H9 (cell line): ENCODE measurements around the gene BLNK. TPM values are rescaled to one million over a fixed set of nuclear protein-coding genes. Genes with fewer than 3 reads are reported as not detected.

Experiments used
- DNase-seq: peaks from one replicate; pipeline ENCODE4 v3.0.0-alpha.2; 2017
- H2AFZ ChIP-seq: one replicate; pipeline ENCODE4 v1.6.1; 2013; ENCODE audit warnings: mild to moderate bottlenecking, low read length, control low read depth, moderate library complexity
- H2AK5ac ChIP-seq: 2 replicates; pipeline ENCODE4 v1.6.1; 2013; ENCODE audit warnings: low read length, control low read depth, mixed read lengths; ENCODE audit not compliant: insufficient read length
- H2BK120ac ChIP-seq: one replicate; pipeline ENCODE4 v1.6.1; 2013; ENCODE audit warnings: low read depth, mild to moderate bottlenecking, low read length, control low read depth, inconsistent platforms; ENCODE audit not compliant: poor library complexity, severe bottlenecking
- H2BK12ac ChIP-seq: 2 replicates; pipeline ENCODE4 v1.6.1; 2013; ENCODE audit warnings: low read length, control low read depth, mixed read lengths, low read depth; ENCODE audit not compliant: insufficient read length
- H2BK15ac ChIP-seq: 2 replicates; pipeline ENCODE4 v1.6.1; 2013; ENCODE audit warnings: low read depth, low read length, control low read depth
- H2BK20ac ChIP-seq: one replicate; pipeline ENCODE4 v1.6.1; 2013; ENCODE audit warnings: low read depth, mild to moderate bottlenecking, low read length, control low read depth, inconsistent platforms; ENCODE audit not compliant: poor library complexity, severe bottlenecking
- H2BK5ac ChIP-seq: 2 replicates; pipeline ENCODE4 v1.6.1; 2013; ENCODE audit warnings: low read length, control low read depth, mixed read lengths; ENCODE audit not compliant: insufficient read length
- H3K14ac ChIP-seq: 2 replicates; pipeline ENCODE4 v1.6.1; 2013; ENCODE audit warnings: low read length, control low read depth; ENCODE audit not compliant: insufficient read depth
- H3K18ac ChIP-seq: 2 replicates; pipeline ENCODE4 v1.6.1; 2013; ENCODE audit warnings: low read depth, mild to moderate bottlenecking, mixed read lengths, low read length, control low read depth; ENCODE audit not compliant: insufficient read length
- H3K23ac ChIP-seq: 2 replicates; pipeline ENCODE4 v1.6.1; 2013; ENCODE audit warnings: low read length, control low read depth, mixed read lengths, low read depth; ENCODE audit not compliant: insufficient read length
- H3K23me2 ChIP-seq: 2 replicates; pipeline ENCODE4 v1.6.1; 2013; ENCODE audit warnings: low read depth, mild to moderate bottlenecking, mixed read lengths, low read length, control low read depth; ENCODE audit not compliant: insufficient read length, poor library complexity, severe bottlenecking
- H3K27ac ChIP-seq: 2 replicates; pipeline ENCODE4 v1.5.1; 2013; ENCODE audit warnings: low read length, control low read depth, mixed read lengths, low read depth; ENCODE audit not compliant: insufficient read length
- H3K27me3 ChIP-seq: 2 replicates; pipeline ENCODE4 v1.6.1; 2013; ENCODE audit warnings: low read length, control low read depth, inconsistent platforms; ENCODE audit not compliant: insufficient read depth
- H3K4ac ChIP-seq: 2 replicates; pipeline ENCODE4 v1.6.1; 2013; ENCODE audit warnings: low read depth, mild to moderate bottlenecking, control low read depth, inconsistent platforms, low read length, moderate library complexity
- H3K4me1 ChIP-seq: 2 replicates; pipeline ENCODE4 v1.6.1; 2013; ENCODE audit warnings: low read length, control low read depth, inconsistent platforms; ENCODE audit not compliant: insufficient read depth
- H3K4me2 ChIP-seq: 2 replicates; pipeline ENCODE4 v1.6.1; 2013; ENCODE audit warnings: low read length, control low read depth, mixed read lengths; ENCODE audit not compliant: insufficient read length, insufficient read depth
- H3K56ac ChIP-seq: 2 replicates; pipeline ENCODE4 v1.6.1; 2013; ENCODE audit warnings: low read depth, mild to moderate bottlenecking, mixed read lengths, low read length, control low read depth; ENCODE audit not compliant: insufficient read length
- H3K79me1 ChIP-seq: 2 replicates; pipeline ENCODE4 v1.6.1; 2013; ENCODE audit warnings: low read depth, mild to moderate bottlenecking, moderate library complexity, low read length, control low read depth, inconsistent platforms; ENCODE audit not compliant: insufficient read depth, poor library complexity, severe bottlenecking
- H3K79me2 ChIP-seq: 2 replicates; pipeline ENCODE4 v1.6.1; 2013; ENCODE audit warnings: low read length, control low read depth, inconsistent platforms; ENCODE audit not compliant: insufficient read depth
- H3K9ac ChIP-seq: 2 replicates; pipeline ENCODE4 v1.6.1; 2013; ENCODE audit warnings: low read length, control low read depth, mixed read lengths; ENCODE audit not compliant: insufficient read length; ENCODE audit errors: extremely low read depth
- H3K9me3 ChIP-seq: one replicate; pipeline ENCODE4 v1.6.1; 2013; ENCODE audit warnings: low read depth, low read length, inconsistent platforms; ENCODE audit not compliant: control insufficient read depth
- H3T11ph ChIP-seq: one replicate; pipeline ENCODE4 v1.6.1; 2013; ENCODE audit warnings: mild to moderate bottlenecking, low read length, control low read depth, inconsistent platforms
- H4K20me1 ChIP-seq: one replicate; pipeline ENCODE4 v1.6.1; 2013; ENCODE audit not compliant: control insufficient read depth, insufficient read length, insufficient read depth
- H4K5ac ChIP-seq: 2 replicates; pipeline ENCODE4 v1.6.1; 2013; ENCODE audit warnings: low read depth, mild to moderate bottlenecking, mixed read lengths, low read length, control low read depth; ENCODE audit not compliant: insufficient read length
- H4K8ac ChIP-seq: replicated peaks from 2 replicates; pipeline ENCODE4 v1.6.1; 2013; ENCODE audit warnings: low read length, control low read depth, mixed read lengths, low read depth; ENCODE audit not compliant: insufficient read length
- H4K91ac ChIP-seq: 2 replicates; pipeline ENCODE4 v1.6.1; 2013; ENCODE audit warnings: low read depth, mild to moderate bottlenecking, moderate library complexity, mixed read lengths, low read length, control low read depth; ENCODE audit not compliant: insufficient read length
- H3K27ac Mint-ChIP-seq, 3 experiments: 2 replicates in 2 of 3; 3 replicates in 1 of 3; pipeline ENCODE4 v1.8.0; 2020 to 2021; ENCODE audit warnings: mixed read lengths in 3 of 3, mild to moderate bottlenecking in 1 of 3, moderate library complexity in 1 of 3
- H3K27me3 Mint-ChIP-seq: 2 replicates; pipeline ENCODE4 v1.8.0; 2021; ENCODE audit warnings: low read depth, mild to moderate bottlenecking, moderate library complexity, mixed read lengths
- H3K36me3 Mint-ChIP-seq, 3 experiments: 2 replicates in 2 of 3; 3 replicates in 1 of 3; pipeline ENCODE4 v1.8.0; 2020 to 2021; ENCODE audit warnings: low read depth in 3 of 3, mixed read lengths in 3 of 3; ENCODE audit not compliant: insufficient read depth in 1 of 3
- H3K4me1 Mint-ChIP-seq, 2 experiments: 2 replicates each; pipeline ENCODE4 v1.8.0; 2020; ENCODE audit warnings: mixed read lengths in 2 of 2
- H3K4me3 Mint-ChIP-seq, 2 experiments: 2 replicates in 1 of 2; 3 replicates in 1 of 2; pipeline ENCODE4 v1.8.0; 2020 to 2021; ENCODE audit warnings: mild to moderate bottlenecking in 2 of 2, mixed read lengths in 2 of 2, moderate library complexity in 1 of 2
- H3K9me3 Mint-ChIP-seq, 2 experiments: 2 replicates in 1 of 2; 3 replicates in 1 of 2; pipeline ENCODE4 v1.8.0; 2020; ENCODE audit warnings: mild to moderate bottlenecking in 2 of 2, mixed read lengths in 2 of 2, moderate library complexity in 1 of 2
- WGBS: extraction: QIAGEN DNeasy Blood & Tissue Kit; methylation state at CpG from one replicate; pipeline ENCODE4 v1.1.7; 2013; ENCODE audit warnings: missing lambda C conversion rate, low lambda C conversion rate, mixed read lengths; ENCODE audit not compliant: insufficient read length; ENCODE audit errors: extremely low coverage; 5-methylcytosine and 5-hydroxymethylcytosine counted together
- total RNA-seq: library from RNA; stranded (reverse); gene quantifications from 2 replicates; pipeline ENCODE4 v1.2.1, GENCODE V29; 2021
- TF ChIP-seq, protein P1 (sequence below): fragments of 200-600 bp; sonication (generic); conservative IDR thresholded peaks from 3 replicates; pipeline ENCODE4 v1.8.0; 2021; ENCODE audit warnings: antibody characterized with exemption, mild to moderate bottlenecking

Gene BLNK
- total RNA-seq, 1 experiment from 2014 or later, result not detected

DNA sequence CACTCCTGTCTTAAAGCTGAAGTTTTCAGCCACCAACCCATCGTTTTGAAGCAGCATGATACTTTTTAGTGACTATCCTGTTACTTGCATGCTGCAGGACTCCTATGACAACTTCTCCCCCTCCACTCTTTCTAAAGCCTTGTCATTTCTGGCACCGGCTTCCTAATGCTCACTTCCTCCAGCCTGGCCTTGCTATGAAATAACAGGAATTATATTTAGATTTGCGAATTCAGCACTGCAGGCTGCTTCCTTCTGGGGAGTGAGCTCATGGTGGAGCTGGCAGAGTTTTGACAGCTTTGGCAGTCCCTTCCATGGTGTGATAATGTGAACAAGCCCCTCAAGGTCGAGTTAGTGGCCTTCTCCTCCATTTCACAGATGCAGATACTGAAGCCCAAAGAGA lies 13.4 kb downstream of the BLNK start:
- no peak overlapping the region for H2BK15ac ChIP-seq
- H3K27me3 ChIP-seq, result no peaks in the 10 kb centered on the region
- DNase-seq, result no peak
- H3K23ac ChIP-seq, result no peak overlapping the region
- Mint-ChIP-seq H3K36me3 (no peaks in the 10 kb centered on the region), H3K9me3 (no peaks in the 10 kb centered on the region; a peak in 1 of 5 replicates), H3K4me1 (peaks cover 14 to 16% of the 10 kb centered on the region in 2 experiments), H3K27me3 (no peaks in the 10 kb centered on the region), H3K4me3 (no peak overlapping the region), H3K27ac (no peak overlapping the region)
- no peaks in the 10 kb centered on the region; the same call in 1 of the 2 replicates for H3K4me1 ChIP-seq
- no peak overlapping the region for H3K18ac ChIP-seq
- no peak overlapping the region for H3K9ac ChIP-seq
- H3K79me2 ChIP-seq, result no peaks in the 10 kb centered on the region
- H2AFZ ChIP-seq, result no peak overlapping the region
- H3T11ph ChIP-seq, result no peak overlapping the region
- H3K27ac ChIP-seq, result no peak overlapping the region
- H4K91ac ChIP-seq, result no peak overlapping the region
- no peak overlapping the region for H2BK120ac ChIP-seq
- H4K8ac ChIP-seq, result no peak overlapping the region
- H3K9me3 ChIP-seq, result no peaks in the 10 kb centered on the region
- no peak overlapping the region for H2AK5ac ChIP-seq
- no peaks in the 10 kb centered on the region for H3K23me2 ChIP-seq
- H3K14ac ChIP-seq, result no peak overlapping the region
- no peak overlapping the region for H2BK20ac ChIP-seq
- no peak overlapping the region for H3K4ac ChIP-seq
- TF ChIP-seq, protein P1, sequence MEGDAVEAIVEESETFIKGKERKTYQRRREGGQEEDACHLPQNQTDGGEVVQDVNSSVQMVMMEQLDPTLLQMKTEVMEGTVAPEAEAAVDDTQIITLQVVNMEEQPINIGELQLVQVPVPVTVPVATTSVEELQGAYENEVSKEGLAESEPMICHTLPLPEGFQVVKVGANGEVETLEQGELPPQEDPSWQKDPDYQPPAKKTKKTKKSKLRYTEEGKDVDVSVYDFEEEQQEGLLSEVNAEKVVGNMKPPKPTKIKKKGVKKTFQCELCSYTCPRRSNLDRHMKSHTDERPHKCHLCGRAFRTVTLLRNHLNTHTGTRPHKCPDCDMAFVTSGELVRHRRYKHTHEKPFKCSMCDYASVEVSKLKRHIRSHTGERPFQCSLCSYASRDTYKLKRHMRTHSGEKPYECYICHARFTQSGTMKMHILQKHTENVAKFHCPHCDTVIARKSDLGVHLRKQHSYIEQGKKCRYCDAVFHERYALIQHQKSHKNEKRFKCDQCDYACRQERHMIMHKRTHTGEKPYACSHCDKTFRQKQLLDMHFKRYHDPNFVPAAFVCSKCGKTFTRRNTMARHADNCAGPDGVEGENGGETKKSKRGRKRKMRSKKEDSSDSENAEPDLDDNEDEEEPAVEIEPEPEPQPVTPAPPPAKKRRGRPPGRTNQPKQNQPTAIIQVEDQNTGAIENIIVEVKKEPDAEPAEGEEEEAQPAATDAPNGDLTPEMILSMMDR, result no peak
- WGBS, result no CpG with 5 or more reads among the region's 4 CpGs
- no peaks in the 10 kb centered on the region for H4K20me1 ChIP-seq
- H2BK12ac ChIP-seq, result no peak overlapping the region
- no peak overlapping the region for H3K56ac ChIP-seq
- H4K5ac ChIP-seq, result no peak overlapping the region
- no peak overlapping the region for H3K4me2 ChIP-seq
- H3K79me1 ChIP-seq, result no peaks in the 10 kb centered on the region
- no peak overlapping the region for H2BK5ac ChIP-seq
